HFFc6 (cell line): ENCODE results near the gene MEIOSIN. TPM values are rescaled to one million over a fixed set of nuclear protein-coding genes. Genes with fewer than 3 reads are reported as not detected.

Experiments used
- DNase-seq: peaks from one replicate; pipeline ENCODE4 v3.0.0-alpha.2; 2018
- H3K27ac Mint-ChIP-seq: 2 replicates; pipeline ENCODE4 v1.8.0; 2020; ENCODE audit warnings: mild to moderate bottlenecking, mixed read lengths
- H3K27me3 Mint-ChIP-seq: 2 replicates; pipeline ENCODE4 v1.8.0; 2021; ENCODE audit warnings: mild to moderate bottlenecking, moderate library complexity, mixed read lengths; ENCODE audit not compliant: insufficient read depth
- H3K36me3 Mint-ChIP-seq: 2 replicates; pipeline ENCODE4 v1.8.0; 2021; ENCODE audit warnings: low read depth, mixed read lengths
- H3K4me1 Mint-ChIP-seq: 2 replicates; pipeline ENCODE4 v1.8.0; 2020; ENCODE audit warnings: low read depth, mixed read lengths
- H3K4me3 Mint-ChIP-seq: 2 replicates; pipeline ENCODE4 v1.8.0; 2020; ENCODE audit warnings: mild to moderate bottlenecking, moderate library complexity, mixed read lengths
- H3K9me3 Mint-ChIP-seq: 2 replicates; pipeline ENCODE4 v1.8.0; 2020; ENCODE audit warnings: mild to moderate bottlenecking, mixed read lengths
- CTCF ChIP-seq: fragments of 200-600 bp; sonication (generic); IDR thresholded peaks from 2 replicates; pipeline ENCODE4 v1.5.0; 2021; ENCODE audit warnings: antibody characterized with exemption, mild to moderate bottlenecking
- total RNA-seq, 6 experiments: library from RNA; stranded (reverse); fragmentation: NEBNext Ultra II Directional; extraction: Animal tissue kit (Norgen Biotek cat#: 25700); gene quantifications; 2 replicates in 1 of 6; 3 replicates in 5 of 6; pipeline ENCODE4 v1.2.3, GENCODE V29; 2021

The MEIOSIN gene
- total RNA-seq, 6 experiments from 2014 or later, result not detected

DNA sequence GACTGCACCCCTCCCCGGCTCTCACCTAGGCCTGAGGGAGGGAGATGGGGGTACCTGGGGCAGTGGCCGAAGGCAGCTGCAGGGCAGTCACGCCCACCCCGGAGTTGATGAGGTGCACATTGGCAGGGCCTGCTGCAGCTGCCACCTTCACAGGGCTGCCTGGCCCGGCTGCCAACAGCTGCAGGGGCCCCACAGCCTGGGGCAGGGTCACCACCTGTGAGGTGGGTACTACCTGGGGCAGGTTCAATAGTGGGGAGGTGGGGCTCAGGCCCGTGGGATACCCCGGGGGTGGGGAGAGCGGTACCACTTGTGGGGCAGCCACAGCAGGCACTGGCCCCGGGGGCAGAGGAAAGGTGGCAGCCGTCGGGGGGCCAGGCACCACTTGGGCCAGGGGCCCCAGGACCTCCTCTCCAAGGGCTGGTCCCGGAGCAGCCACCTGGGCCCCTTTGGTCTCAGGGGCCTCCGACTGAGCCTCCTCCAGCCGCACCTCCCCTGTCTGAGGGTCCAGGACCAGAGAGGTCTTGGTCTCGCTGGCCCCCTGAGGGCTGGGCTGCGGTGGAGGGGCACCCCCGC is 33.1 kb downstream of the MEIOSIN start:
- Mint-ChIP-seq H3K27ac (peak overlapping the region; percentile 90; the same call in 1 of the 2 replicates), H3K4me3 (peak overlapping the region; percentile 90), H3K27me3 (peaks cover 23% of the 10 kb centered on the region), H3K36me3 (peaks cover 5% of the 10 kb centered on the region; the same call in 1 of the 2 replicates), H3K9me3 (no peaks in the 10 kb centered on the region), H3K4me1 (peaks cover 22% of the 10 kb centered on the region)
- DNase-seq, result no peak
- no peak for TF ChIP-seq CTCF

DNA sequence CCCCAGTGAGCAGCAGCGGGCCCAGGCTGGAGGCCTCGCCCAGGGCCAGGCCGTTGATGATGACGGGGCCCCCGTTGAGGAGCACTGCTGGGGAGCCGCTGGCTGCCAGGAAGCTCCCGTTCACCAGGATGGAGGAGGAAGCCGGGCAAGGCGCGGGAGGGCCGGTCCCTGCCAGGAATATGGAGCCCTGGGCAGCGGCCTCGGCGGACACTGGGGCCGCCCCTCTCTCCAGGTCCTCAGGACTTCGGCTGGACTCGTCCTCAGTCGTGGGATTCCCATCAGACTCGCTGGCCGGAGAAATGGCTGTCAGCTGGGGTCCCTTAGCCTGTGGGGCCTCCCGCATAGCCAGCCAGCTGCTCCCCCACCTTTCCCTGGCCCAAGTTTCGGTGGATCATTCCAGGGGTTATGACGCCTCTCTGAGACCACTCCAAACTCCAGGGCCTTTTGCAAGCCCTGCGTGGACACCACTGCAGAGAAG is 33.7 kb downstream of the MEIOSIN start:
- H3K4me1 Mint-ChIP-seq, result peaks cover 22% of the 10 kb centered on the region
- TF ChIP-seq CTCF, result no peak
- H3K36me3 Mint-ChIP-seq, result peaks cover 5% of the 10 kb centered on the region; the same call in 1 of the 2 replicates
- peak; percentile 17 for DNase-seq
- no peaks in the 10 kb centered on the region for H3K9me3 Mint-ChIP-seq
- H3K4me3 Mint-ChIP-seq, result peak overlapping the region; percentile 90
- H3K27me3 Mint-ChIP-seq, result peaks cover 26% of the 10 kb centered on the region
- H3K27ac Mint-ChIP-seq, result peak overlapping the region; percentile 90

- H3K36me3 Mint-ChIP-seq, result peaks cover 10% of the 10 kb centered on the region
- no peaks in the 10 kb centered on the region for H3K9me3 Mint-ChIP-seq
- peak overlapping the region; percentile 90 for H3K27ac Mint-ChIP-seq
- H3K4me3 Mint-ChIP-seq, result peak overlapping the region; percentile 90
- peaks cover 26% of the 10 kb centered on the region for H3K27me3 Mint-ChIP-seq
- H3K4me1 Mint-ChIP-seq, result peaks cover 22% of the 10 kb centered on the region
- peak; percentile 80 for DNase-seq
- TF ChIP-seq CTCF, result no peak
These were observed 34.2 kb downstream of the MEIOSIN start for GRCh38 chr19:45767410-45767880.

GRCh38 chr19:45767881-45768654 is 34.8 kb downstream of the MEIOSIN start:
- peaks cover 22% of the 10 kb centered on the region for H3K4me1 Mint-ChIP-seq
- H3K27me3 Mint-ChIP-seq, result peaks cover 26% of the 10 kb centered on the region
- H3K9me3 Mint-ChIP-seq, result no peaks in the 10 kb centered on the region
- peak overlapping the region; percentile 90 for H3K27ac Mint-ChIP-seq
- no peak for DNase-seq
- H3K4me3 Mint-ChIP-seq, result peak overlapping the region; percentile 90
- peaks cover 11% of the 10 kb centered on the region for H3K36me3 Mint-ChIP-seq
- TF ChIP-seq CTCF, result peak; percentile 11; the same call in 1 of the 2 replicates

DNA sequence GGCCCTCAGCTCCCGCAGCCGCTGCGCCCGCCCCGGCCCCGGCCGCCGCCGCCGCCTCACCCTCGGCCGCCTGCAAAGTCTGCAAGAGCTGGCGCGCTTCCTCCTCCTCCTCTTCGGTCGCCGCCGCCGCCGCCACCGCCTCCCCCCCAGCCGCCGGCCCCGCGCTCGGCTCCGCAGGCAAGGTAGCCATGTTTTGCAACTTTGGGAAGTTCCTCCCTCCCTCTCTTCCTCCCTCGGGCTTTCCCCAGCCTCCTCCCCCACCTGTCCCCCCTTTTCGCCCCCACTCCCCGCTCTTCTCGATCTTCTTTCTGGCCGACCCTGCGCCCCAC is 35.4 kb downstream of the MEIOSIN start:
- peak overlapping the region; percentile 92 for H3K4me3 Mint-ChIP-seq
- DNase-seq, result no peak
- no peaks in the 10 kb centered on the region for H3K9me3 Mint-ChIP-seq
- H3K36me3 Mint-ChIP-seq, result peaks cover 15% of the 10 kb centered on the region
- peaks cover 26% of the 10 kb centered on the region for H3K27me3 Mint-ChIP-seq
- no peak for TF ChIP-seq CTCF
- H3K27ac Mint-ChIP-seq, result peak overlapping the region; percentile 91
- H3K4me1 Mint-ChIP-seq, result peaks cover 22% of the 10 kb centered on the region
